GM12892 (cell line): ENCODE data around the gene SORCS2.
"Not testable (repeated sequence)": the region's sequence is repeated elsewhere in the genome, so short reads cannot be mapped to it uniquely, and the experiment has no call there.

Experiments used
- DNase-seq: peaks from one replicate; pipeline ENCODE4 v3.0.0; 2011; ENCODE audit not compliant: insufficient read length
- FAIRE-seq: peaks from 2 replicates; lab custom pipeline; 2011; peaks lifted over from hg19 to GRCh38; lab: Jason Lieb, UNC
- POLR2A ChIP-seq: IDR thresholded peaks from 2 replicates; pipeline ENCODE4 v1.6.1; 2011; ENCODE audit warnings: low read depth, low read length, control low read depth
- POLR2AphosphoS5 ChIP-seq: IDR thresholded peaks from 2 replicates; pipeline ENCODE4 v1.6.1; 2011; ENCODE audit warnings: low read depth, low read length, control low read depth
- TAF1 ChIP-seq: IDR thresholded peaks from 2 replicates; pipeline ENCODE4 v1.6.1; 2011; ENCODE audit warnings: low read depth, mild to moderate bottlenecking, control low read depth, low read length, borderline replicate concordance

SORCS2 gene

DNA sequence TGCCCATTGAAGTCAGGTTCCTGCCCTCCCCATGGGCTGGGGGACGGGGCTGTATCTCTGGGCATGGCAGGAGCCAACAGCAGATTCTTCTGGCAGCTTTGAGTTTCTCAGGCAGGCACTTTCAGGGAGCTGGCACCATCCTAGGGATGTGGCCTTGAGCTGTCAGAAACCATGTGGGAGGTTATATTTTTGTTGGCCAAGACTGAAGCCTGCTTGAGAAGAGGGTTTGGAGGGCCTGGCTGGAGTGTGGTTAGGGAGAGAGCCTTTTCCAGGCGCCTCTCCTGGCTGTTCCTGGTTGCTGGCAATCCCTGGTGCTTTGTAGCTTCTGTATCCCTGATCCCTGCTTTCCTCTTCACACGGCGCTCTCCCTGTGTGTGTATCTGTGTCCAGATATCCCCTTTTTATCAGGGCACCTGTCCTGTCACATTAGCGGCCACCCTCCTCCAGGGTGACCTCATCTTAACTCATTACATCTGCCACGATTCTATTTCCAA lies 30.6 kb upstream of the SORCS2 start:
- no peak for DNase-seq
- no peak for TF ChIP-seq POLR2A
- no peak for TF ChIP-seq POLR2AphosphoS5
- no peak for TF ChIP-seq TAF1
- no peak for FAIRE-seq

GRCh38 chr4:7165056-7165873 lies 27.1 kb upstream of the SORCS2 start:
- not testable (repeated sequence) for FAIRE-seq, DNase-seq

- no peak for FAIRE-seq
- TF ChIP-seq POLR2A (no peak), TAF1 (no peak), POLR2AphosphoS5 (no peak)
Observed at GRCh38 chr4:7165874-7166201, 26.5 kb upstream of the SORCS2 start.

GRCh38 chr4:7166237-7166636 lies 26.1 kb upstream of the SORCS2 start:
- TF ChIP-seq POLR2AphosphoS5 (no peak), TAF1 (no peak), POLR2A (no peak)
- DNase-seq (no peak), FAIRE-seq (no peak)

More at GRCh38 chr4:7165874-7166201, 26.5 kb upstream of the SORCS2 start:
- DNase-seq = no peak

DNA sequence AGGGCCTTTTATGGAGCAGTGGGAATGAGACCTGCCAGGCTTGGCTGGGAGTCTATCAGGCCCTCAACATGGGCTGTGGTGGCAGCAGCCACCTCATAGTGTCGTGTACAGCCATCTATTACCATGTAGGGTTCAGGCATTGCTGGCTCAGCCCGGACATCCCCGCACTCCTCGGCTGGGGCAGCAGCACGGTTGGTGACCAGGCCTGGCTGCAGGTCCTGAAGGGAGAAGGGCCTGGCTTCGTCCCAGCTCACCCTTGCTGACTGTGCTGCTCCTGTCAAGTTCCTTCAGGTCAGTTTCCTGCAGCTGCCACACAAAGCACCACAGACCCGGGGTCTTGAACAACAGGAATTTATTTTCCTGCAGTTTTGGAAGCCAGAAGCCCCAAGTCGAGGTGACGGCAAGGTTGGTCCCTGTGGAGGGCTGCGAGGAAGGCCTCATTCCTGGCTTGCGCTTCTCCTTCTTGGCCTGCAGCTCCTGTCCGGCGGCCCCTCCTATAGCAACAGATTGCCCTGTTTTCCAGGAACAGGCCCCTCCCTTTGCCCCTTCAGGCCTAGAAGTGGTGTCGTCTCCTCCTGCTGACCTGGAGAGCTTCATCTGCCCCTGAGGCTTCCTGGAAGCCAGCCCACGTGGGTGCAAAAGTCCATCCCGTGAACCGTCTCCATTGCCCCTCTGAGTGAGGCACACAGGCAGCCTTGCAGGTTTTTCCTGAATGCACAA lies 25.2 kb upstream of the SORCS2 start:
- no peak for TF ChIP-seq POLR2AphosphoS5
- TF ChIP-seq POLR2A = no peak
- no peak for TF ChIP-seq TAF1
- FAIRE-seq (no peak), DNase-seq (no peak)

- FAIRE-seq (no peak), DNase-seq (no peak)
- TF ChIP-seq POLR2AphosphoS5 = no peak
- no peak for TF ChIP-seq TAF1
- TF ChIP-seq POLR2A = no peak
Observed at GRCh38 chr4:7167706-7168105, 24.6 kb upstream of the SORCS2 start.

GRCh38 chr4:7168106-7168505 lies 24.2 kb upstream of the SORCS2 start:
- no peak for FAIRE-seq
- DNase-seq = no peak
- TF ChIP-seq TAF1 = no peak
- TF ChIP-seq POLR2AphosphoS5 = no peak
- no peak for TF ChIP-seq POLR2A

DNA sequence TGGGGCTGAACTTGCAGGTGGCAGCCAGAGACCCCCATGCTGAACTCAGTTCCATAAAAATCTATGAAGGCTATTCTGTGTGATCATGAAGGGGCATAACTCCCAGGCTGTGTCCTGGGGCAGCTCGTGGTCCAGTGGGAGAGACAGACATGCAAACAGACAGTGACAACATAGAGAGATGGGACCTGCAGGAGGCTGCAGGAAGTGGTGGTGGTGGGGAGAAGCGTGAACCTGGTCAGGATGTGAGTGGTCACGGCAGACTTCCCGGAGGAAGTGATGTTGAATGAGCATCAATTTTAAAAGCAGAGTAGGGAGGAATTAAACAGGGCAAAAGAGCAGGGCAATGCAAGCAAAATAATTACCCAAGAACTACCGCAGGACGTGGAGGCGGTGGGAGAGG lies 23.2 kb upstream of the SORCS2 start:
- TF ChIP-seq POLR2A = no peak
- no peak for TF ChIP-seq TAF1
- no peak for TF ChIP-seq POLR2AphosphoS5
- FAIRE-seq = no peak
- DNase-seq = no peak

- no peak for FAIRE-seq
Observed at GRCh38 chr4:7170012-7170411, 22.3 kb upstream of the SORCS2 start.

DNA sequence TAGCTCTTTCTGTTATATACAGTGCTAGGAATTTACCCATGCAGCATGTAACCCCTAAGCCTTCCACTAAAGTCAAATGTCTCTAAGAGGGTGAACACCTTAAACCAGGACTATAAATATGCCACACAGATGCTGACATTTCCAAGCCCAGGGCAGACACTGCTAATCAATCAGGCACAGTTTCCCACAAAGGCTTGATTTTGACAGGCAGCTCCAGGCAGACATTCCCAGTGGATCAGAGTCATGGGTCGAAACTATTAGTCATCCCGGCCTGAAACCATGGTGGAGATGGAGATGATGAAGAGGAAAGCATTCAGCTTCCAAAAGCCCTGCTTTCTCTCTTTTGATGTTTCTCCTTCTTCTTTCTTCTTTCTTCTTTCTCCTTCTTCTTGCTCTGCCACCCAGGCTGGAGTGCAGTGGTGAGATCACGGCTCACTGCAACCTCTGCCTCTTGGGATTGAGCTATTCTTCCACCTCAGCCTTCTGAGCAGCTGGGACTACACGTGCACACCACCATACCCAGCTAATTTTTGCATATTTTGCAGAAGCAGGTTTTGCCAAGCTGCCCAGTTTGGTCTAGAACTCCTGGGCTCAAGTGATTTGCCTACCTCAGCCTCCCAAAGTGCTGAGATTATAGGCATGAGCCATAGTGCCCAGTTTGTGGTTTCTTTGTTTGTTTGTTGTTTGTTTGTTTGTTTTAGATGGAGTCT lies 21.0 kb upstream of the SORCS2 start:
- no peak for FAIRE-seq
- TF ChIP-seq TAF1 = no peak
- TF ChIP-seq POLR2AphosphoS5 = no peak
- no peak for TF ChIP-seq POLR2A
- no peak for DNase-seq

More at GRCh38 chr4:7170012-7170411, 22.3 kb upstream of the SORCS2 start:
- no peak for TF ChIP-seq POLR2A
- TF ChIP-seq TAF1 = no peak
- no peak for TF ChIP-seq POLR2AphosphoS5
- DNase-seq = no peak

GRCh38 chr4:7172508-7172907 lies 19.8 kb upstream of the SORCS2 start:
- TF ChIP-seq TAF1 (no peak), POLR2A (no peak)
- FAIRE-seq = no peak
- no peak for DNase-seq

GRCh38 chr4:7172946-7173345 lies 19.4 kb upstream of the SORCS2 start:
- no peak for TF ChIP-seq POLR2AphosphoS5
- no peak for TF ChIP-seq TAF1
- TF ChIP-seq POLR2A = no peak
- DNase-seq = no peak
- no peak for FAIRE-seq
